Panc1 (cell line): Measurements from ENCODE around the gene C10orf105.

Experiments used
- POLR2AphosphoS5 ChIP-seq: IDR thresholded peaks from 2 replicates; pipeline ENCODE4 v1.6.1; 2012; ENCODE audit warnings: mild to moderate bottlenecking, low read depth, low read length, moderate library complexity
- TF ChIP-seq, protein P1 (sequence below): fragments of 450-650 bp; IDR thresholded peaks from 2 replicates; pipeline ENCODE4 v1.5.1; 2017; ENCODE audit warnings: mild to moderate bottlenecking

DNA sequence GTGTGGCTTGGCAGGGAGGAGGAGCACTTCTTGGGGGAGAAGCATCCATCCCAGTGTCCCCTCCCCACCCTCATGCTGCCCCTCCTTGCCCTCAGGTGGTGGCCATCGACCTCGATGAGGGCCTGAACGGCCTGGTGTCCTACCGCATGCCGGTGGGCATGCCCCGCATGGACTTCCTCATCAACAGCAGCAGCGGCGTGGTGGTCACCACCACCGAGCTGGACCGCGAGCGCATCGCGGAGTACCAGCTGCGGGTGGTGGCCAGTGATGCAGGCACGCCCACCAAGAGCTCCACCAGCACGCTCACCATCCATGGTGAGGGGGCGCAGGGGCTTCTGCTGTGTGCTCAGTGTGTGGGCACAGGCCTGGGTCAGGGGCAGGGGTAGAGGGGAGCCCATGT, 14.8 kb downstream of the C10orf105 start:
- TF ChIP-seq, protein P1, sequence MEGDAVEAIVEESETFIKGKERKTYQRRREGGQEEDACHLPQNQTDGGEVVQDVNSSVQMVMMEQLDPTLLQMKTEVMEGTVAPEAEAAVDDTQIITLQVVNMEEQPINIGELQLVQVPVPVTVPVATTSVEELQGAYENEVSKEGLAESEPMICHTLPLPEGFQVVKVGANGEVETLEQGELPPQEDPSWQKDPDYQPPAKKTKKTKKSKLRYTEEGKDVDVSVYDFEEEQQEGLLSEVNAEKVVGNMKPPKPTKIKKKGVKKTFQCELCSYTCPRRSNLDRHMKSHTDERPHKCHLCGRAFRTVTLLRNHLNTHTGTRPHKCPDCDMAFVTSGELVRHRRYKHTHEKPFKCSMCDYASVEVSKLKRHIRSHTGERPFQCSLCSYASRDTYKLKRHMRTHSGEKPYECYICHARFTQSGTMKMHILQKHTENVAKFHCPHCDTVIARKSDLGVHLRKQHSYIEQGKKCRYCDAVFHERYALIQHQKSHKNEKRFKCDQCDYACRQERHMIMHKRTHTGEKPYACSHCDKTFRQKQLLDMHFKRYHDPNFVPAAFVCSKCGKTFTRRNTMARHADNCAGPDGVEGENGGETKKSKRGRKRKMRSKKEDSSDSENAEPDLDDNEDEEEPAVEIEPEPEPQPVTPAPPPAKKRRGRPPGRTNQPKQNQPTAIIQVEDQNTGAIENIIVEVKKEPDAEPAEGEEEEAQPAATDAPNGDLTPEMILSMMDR, result no peak
- no peak for TF ChIP-seq POLR2AphosphoS5
